Esophagus squamous epithelium (tissue), 5 donors: Measurements from ENCODE around the gene PUS7. TPM values are rescaled to one million over a fixed set of nuclear protein-coding genes. Genes with fewer than 3 reads are reported as not detected.
A peak's percentile ranks its signal among the peaks of the same experiment; 100 is the strongest.

ENCODE experiments used
- DNase-seq: peaks from one replicate; lab custom pipeline; 2025; lab: John Stamatoyannopoulos, UW
- H3K27ac ChIP-seq, 4 donors: fragments of 200-600 bp; sonication (generic); one replicate each; pipeline ENCODE4 v1.5.1; 2016 to 2019; ENCODE audit warnings: mild to moderate bottlenecking in 1 of 4
- H3K27me3 ChIP-seq, 4 donors: fragments of 200-600 bp; sonication (generic); 1 replicate in 3 of 4; 2 replicates in 1 of 4; pipeline versions ENCODE4 v1.5.1 to v1.6.0; 2017 to 2021; ENCODE audit warnings: antibody characterized with exemption in 1 of 4
- H3K36me3 ChIP-seq, 3 donors: fragments of 200-600 bp; sonication (generic); one replicate each; pipeline ENCODE4 v1.5.1; 2016 to 2019
- H3K4me1 ChIP-seq, 3 donors: fragments of 200-600 bp; sonication (generic); one replicate each; pipeline ENCODE4 v1.5.1; 2017 to 2019
- H3K4me3 ChIP-seq, 4 donors: fragments of 200-600 bp; sonication (generic); 1 replicate in 3 of 4; 2 replicates in 1 of 4; pipeline ENCODE4 v1.5.1; 2016 to 2019; ENCODE audit warnings: mild to moderate bottlenecking in 2 of 4, moderate library complexity in 1 of 4
- H3K9me3 ChIP-seq, 3 donors: fragments of 200-600 bp; sonication (generic); one replicate each; pipeline ENCODE4 v1.5.1; 2016 to 2019
- POLR2A ChIP-seq, 4 donors: fragments of 450-650 bp; IDR thresholded peaks; one replicate each; pipeline ENCODE4 v1.6.1; 2017; ENCODE audit warnings: antibody characterized with exemption in 4 of 4, mild to moderate bottlenecking in 4 of 4, moderate library complexity in 3 of 4
- WGBS, 2 donors: methylation state at CpG; one replicate each; pipeline ENCODE4 v1.1.5; 2018; 5-methylcytosine and 5-hydroxymethylcytosine counted together
- intact Hi-C: fragments of 100-400 bp; cut with DNase I; formaldehyde crosslinking; loops from one replicate; pipeline ENCODE4 v1.15.0; 2022
- total RNA-seq, 4 donors: library from RNA; depleted of rRNA; stranded (reverse); fragments of >200 nt; gene quantifications; one replicate each; pipeline ENCODE4 v1.1.0, GENCODE V29; 2016
- TF ChIP-seq, protein P1 (sequence below), 6 experiments: fragments of 450-650 bp in 4 of 6; fragments of 200-600 bp in 2 of 6; sonication (generic) in 2 of 6; IDR thresholded peaks; one replicate each; pipeline ENCODE4 v1.5.1; 2016 to 2019; ENCODE audit warnings: antibody characterized with exemption in 6 of 6, mild to moderate bottlenecking in 4 of 6, moderate library complexity in 4 of 6
- donor health status: DM: yes; HTN: yes; CAD: no.

Gene PUS7
- total RNA-seq, 4 donors from 2014 or later, result 9.6 to 33.0 (median 23.1) TPM

DNA sequence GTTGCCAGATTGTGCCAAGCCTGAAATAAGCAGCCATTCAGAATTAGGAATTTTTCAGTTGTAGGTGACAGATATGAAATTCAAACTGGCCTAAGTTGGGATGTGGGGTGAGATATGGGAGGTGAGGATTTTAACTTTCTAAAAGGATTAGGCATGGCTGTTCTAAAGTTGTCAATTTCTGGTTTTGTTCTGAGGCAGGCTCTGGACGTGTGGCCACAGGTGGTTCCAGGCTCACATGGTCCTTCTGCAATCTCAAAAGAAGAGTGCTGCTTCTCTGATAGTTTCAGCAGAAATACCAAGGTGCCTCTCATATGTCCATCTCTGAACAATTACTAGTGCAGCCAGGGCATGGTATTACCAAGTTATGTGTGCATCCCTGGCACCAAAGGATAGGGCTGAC is 37.9 kb upstream of the PUS7 start:
- no peak for TF ChIP-seq POLR2A (IDR thresholded peaks at IDR 0.05)
- TF ChIP-seq, protein P1, sequence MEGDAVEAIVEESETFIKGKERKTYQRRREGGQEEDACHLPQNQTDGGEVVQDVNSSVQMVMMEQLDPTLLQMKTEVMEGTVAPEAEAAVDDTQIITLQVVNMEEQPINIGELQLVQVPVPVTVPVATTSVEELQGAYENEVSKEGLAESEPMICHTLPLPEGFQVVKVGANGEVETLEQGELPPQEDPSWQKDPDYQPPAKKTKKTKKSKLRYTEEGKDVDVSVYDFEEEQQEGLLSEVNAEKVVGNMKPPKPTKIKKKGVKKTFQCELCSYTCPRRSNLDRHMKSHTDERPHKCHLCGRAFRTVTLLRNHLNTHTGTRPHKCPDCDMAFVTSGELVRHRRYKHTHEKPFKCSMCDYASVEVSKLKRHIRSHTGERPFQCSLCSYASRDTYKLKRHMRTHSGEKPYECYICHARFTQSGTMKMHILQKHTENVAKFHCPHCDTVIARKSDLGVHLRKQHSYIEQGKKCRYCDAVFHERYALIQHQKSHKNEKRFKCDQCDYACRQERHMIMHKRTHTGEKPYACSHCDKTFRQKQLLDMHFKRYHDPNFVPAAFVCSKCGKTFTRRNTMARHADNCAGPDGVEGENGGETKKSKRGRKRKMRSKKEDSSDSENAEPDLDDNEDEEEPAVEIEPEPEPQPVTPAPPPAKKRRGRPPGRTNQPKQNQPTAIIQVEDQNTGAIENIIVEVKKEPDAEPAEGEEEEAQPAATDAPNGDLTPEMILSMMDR (IDR thresholded peaks at IDR 0.05), result no peak
- Histone ChIP-seq H3K4me3 (no peak overlapping the region), H3K9me3 (no peaks in the 10 kb centered on the region), H3K27ac (no peak overlapping the region), H3K27me3 (no peaks in the 10 kb centered on the region), H3K4me1 (no peaks in the 10 kb centered on the region), H3K36me3 (peaks cover 0 to 98% (median 19%) of the 10 kb centered on the region in 3 donors)
- 73 to 89% methylated on average over 1 of the region's 1 CpG for WGBS, 2 donors
- DNase-seq, result no peak
- intact Hi-C loops, result no loop called here

DNA sequence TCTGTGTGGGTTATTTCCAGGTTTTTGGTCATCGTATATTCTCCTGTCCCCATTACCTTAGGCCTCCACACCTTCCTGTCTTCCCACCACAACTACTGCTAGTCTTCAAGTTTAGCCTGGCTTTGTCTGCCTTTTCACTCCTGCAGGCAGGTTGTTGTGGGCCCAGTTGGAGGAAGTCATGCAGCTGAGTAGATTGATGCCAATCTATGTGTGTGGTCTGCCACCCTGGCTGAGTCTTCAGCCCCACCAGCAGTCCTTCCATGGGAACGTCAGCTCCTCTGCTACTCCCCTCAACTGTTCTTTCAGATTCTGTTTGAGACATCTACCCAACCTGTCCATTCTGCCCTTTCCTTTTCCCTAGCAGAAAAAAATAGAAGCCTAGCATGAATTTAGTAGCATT is 16.3 kb upstream of the PUS7 start:
- Histone ChIP-seq H3K4me3 (no peak overlapping the region), H3K27me3 (no peaks in the 10 kb centered on the region), H3K9me3 (no peaks in the 10 kb centered on the region), H3K4me1 (peaks cover 0 to 13% (median 2%) of the 10 kb centered on the region in 3 donors), H3K27ac (no peak overlapping the region), H3K36me3 (peaks cover 0 to 88% (median 28%) of the 10 kb centered on the region in 3 donors)
- DNase-seq, result no peak
- intact Hi-C loops, result no loop called here
- WGBS, 2 donors, result 45 to 62% methylated on average over 1 to 2 of the region's 2 CpGs
- no peak for TF ChIP-seq POLR2A (IDR thresholded peaks at IDR 0.05)
- TF ChIP-seq, protein P1 (IDR thresholded peaks at IDR 0.05), result no peak

DNA sequence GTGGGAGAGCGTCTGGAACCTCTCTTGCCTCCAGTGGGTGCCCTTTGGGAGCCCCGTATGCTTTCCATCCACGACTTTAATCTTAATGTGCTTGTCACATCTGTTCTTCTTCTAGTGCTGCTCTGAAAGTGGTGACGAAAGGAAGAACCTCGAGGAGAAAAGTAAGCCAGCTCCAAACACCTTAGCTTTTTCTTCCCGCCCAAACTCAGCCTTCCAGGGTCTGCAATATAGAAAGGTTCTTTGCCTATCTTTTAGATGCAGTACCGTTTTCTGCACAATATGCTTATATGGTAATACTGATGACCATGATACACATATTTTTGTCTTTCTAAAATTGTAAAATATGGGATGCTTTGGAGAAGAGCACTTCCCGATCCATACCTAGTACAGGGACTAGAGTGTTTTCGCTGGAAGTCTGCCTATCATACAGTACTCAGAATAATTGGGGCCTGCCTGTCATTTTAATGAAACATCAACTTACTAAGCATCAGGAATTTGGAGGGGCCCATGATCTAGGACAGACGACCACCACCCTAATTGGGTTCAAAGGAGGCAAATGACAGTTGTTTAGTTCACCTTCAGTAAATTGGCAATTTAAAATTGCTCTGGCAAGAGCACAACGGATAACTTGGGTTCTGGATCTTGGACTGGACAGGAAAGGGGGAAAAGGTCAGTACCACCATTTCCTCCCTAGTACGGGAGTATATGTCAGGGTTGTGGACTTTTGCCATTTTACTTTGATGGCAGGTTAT is 10.8 kb upstream of the PUS7 start:
- WGBS, 2 donors, result 37 to 38% methylated on average over 11 to 12 of the region's 12 CpGs
- Histone ChIP-seq H3K27me3 (no peaks in the 10 kb centered on the region), H3K4me3 (peak overlapping the region; percentile 62 to 95 (median 86)), H3K36me3 (peaks cover 0 to 34% (median 4%) of the 10 kb centered on the region in 3 donors), H3K27ac (peak overlapping the region; percentile 86 to 94 (median 91)), H3K4me1 (peaks cover 0 to 31% (median 7%) of the 10 kb centered on the region in 3 donors), H3K9me3 (no peaks in the 10 kb centered on the region)
- intact Hi-C loops, result no loop called here
- TF ChIP-seq POLR2A (IDR thresholded peaks at IDR 0.05), result no peak
- no peak for DNase-seq

DNA sequence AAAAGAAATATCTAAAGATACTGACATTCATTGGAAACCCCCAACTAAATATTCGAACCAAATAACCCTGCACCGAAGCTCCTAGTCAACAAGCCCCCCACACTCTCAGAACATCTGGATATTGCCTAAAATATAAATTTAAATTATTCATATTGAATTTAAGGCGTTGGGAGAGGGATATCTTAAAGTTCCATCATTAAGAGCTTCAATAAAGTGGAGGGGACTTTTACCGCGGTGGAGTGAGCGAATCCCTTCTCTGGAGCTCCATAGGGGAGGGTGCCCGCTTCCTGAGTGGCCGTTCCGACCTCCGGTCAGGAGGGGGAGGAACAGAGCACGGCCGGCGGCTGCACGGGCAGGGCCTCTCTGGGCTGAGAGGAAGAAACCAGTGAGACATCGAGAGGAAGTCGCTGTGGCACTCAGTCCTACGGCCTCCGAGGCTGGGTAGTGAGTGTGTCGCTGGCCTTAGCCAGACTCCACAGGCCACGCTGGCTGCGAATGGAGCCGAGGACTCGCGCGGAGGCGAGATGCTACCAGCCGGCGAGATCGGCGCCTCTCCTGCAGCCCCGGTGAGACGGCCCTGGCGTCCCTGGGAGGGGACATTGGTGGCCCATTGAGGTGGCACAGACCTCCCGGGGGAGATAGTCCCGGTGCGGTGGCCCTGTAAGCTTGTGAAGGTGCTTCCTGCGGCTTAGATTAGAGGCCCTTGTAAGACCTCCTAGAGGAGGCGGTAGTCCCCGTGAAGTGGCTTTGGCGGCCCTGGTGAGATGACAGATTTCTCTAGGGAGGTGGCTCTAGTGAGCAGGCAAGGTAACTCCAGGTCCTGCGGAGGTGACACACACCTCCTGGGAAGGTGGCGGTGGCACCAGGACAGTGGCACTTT is 10.0 kb upstream of the PUS7 start, which contains the start of gene RINT1:
Gene RINT1 (plus strand): TSS at position 410 of the 880 bp plus-strand sequence. CDS start 115 bp downstream, at position 525.
- intact Hi-C loops, result no loop called here
- WGBS, 2 donors, result 2 to 6% methylated on average over 19 to 20 of the region's 42 CpGs
- Histone ChIP-seq H3K36me3 (peaks cover 0 to 26% (median 0%) of the 10 kb centered on the region in 3 donors), H3K27me3 (no peaks in the 10 kb centered on the region), H3K4me3 (peak within 1 kb of the TSS; percentile 62 to 95 (median 86)), H3K9me3 (no peaks in the 10 kb centered on the region), H3K4me1 (peaks cover 0 to 31% (median 7%) of the 10 kb centered on the region in 3 donors), H3K27ac (peak within 1 kb of the TSS; percentile 86 to 94 (median 91))
- TF ChIP-seq, protein P1 (IDR thresholded peaks at IDR 0.05), result peak; percentile 41 to 72 (median 46)
- TF ChIP-seq POLR2A (IDR thresholded peaks at IDR 0.05), result peak in 2 of 4 donors; percentile 72 to 81
- DNase-seq, result peak; percentile 38

DNA sequence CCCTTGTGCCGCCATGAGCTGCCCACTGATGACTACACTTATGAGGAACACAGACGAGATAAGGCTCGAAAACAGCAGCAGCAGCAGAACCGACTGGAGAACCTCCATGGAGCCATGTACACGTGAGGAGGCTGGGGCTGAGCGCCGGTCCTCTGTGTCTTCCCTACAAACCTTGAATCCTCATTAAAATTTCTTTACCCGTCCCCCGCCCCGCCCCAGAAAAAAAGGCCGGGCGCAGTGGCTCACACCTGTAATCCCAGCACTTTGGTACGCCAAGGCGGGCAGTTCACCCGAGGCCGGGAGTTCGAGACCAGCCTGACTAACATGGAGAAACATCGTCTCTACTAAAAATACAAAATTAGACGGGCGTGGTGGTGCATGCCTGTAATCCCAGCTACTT is 8.5 kb upstream of the PUS7 start:
- Histone ChIP-seq H3K4me1 (peaks cover 0 to 31% (median 7%) of the 10 kb centered on the region in 3 donors), H3K36me3 (peaks cover 0 to 11% (median 0%) of the 10 kb centered on the region in 3 donors), H3K27me3 (no peaks in the 10 kb centered on the region), H3K9me3 (no peaks in the 10 kb centered on the region), H3K27ac (no peak overlapping the region), H3K4me3 (no peak overlapping the region)
- TF ChIP-seq POLR2A (IDR thresholded peaks at IDR 0.05), result no peak
- TF ChIP-seq, protein P1 (IDR thresholded peaks at IDR 0.05), result no peak
- WGBS, 2 donors, result 79 to 100% methylated on average over 2 to 9 of the region's 20 CpGs
- DNase-seq, result no peak
- intact Hi-C loops, result no loop called here
